ENCODE results near the gene PTBP1. TPM values are rescaled to one million over a fixed set of nuclear protein-coding genes. Genes with fewer than 3 reads are reported as not detected.

PTBP1 gene
- total and polyA plus RNA-seq, 2 of the 13 experiments (the other 11 are each of a cell fraction or from before 2014, with no cell fraction given): 195 to 288 TPM

DNA sequence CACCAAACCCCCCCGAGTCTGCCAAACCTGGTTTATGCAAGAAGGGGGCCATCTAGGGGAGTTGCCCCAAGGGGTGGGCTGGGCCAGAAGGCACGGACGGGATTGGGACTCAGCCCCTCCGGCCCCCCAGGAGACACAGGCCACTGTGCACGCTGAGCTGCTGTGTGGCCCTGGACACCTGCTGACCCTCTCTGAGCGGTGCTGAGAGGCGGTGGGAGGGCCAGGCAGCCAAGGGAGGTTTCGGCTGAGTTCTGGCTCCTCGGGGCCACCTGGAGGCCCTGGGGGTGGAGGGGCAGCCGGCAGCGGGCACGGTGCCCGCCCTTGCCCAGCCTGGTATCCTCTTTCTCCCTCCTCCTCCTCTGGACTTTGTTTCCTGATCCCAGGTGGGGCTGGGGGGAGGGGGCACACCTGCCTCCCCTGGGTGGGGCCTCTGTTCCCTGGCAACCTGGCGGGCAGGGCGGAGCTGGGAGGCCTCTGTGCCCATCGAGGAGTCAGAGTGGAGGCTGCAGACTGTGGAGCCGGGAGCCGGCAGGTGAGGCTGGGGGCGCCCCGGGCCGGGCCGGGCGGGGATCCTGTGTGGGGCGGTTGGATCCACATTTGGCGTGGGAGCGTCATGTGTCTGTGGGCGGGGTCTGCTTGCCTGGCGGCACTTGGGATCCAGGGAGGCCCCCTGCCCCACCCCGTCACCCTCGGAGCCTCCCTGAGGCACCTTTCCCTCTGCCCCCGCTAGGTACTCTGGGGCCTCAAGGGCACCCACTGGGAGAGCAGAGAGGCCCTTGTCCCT, 46.4 kb upstream of the PTBP1 start, which contains the start of gene MISP (continued):
- TF ChIP-seq, protein P1, sequence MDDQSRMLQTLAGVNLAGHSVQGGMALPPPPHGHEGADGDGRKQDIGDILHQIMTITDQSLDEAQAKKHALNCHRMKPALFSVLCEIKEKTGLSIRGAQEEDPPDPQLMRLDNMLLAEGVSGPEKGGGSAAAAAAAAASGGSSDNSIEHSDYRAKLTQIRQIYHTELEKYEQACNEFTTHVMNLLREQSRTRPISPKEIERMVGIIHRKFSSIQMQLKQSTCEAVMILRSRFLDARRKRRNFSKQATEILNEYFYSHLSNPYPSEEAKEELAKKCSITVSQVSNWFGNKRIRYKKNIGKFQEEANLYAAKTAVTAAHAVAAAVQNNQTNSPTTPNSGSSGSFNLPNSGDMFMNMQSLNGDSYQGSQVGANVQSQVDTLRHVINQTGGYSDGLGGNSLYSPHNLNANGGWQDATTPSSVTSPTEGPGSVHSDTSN (CRISPR knock-in tag; IDR thresholded peaks at IDR 0.05; ENCODE audit: borderline replicate concordance): no peak
- TF ChIP-seq PAWR (CRISPR knock-in tag; IDR thresholded peaks at IDR 0.05; ENCODE audit: borderline replicate concordance) (no peak), BCL6 (CRISPR knock-in tag; IDR thresholded peaks at IDR 0.05) (no peak), SIN3B (IDR thresholded peaks at IDR 0.05; ENCODE audit: low read length) (no peak), KDM2A (CRISPR knock-in tag; IDR thresholded peaks at IDR 0.05; ENCODE audit: borderline replicate concordance, low read depth) (no peak), POLR2G (IDR thresholded peaks at IDR 0.05; ENCODE audit: low read depth, low read length) (no peak), ZNF281 (CRISPR knock-in tag; IDR thresholded peaks at IDR 0.05; ENCODE audit: borderline replicate concordance) (peak; percentile 71; the same call in 1 of the 2 replicates), ZNF253 (CRISPR knock-in tag; IDR thresholded peaks at IDR 0.05; ENCODE audit: borderline replicate concordance) (no peak), KAT8 (CRISPR knock-in tag; IDR thresholded peaks at IDR 0.05) (no peak), ZNF431 (CRISPR knock-in tag; IDR thresholded peaks at IDR 0.05; ENCODE audit: borderline replicate concordance, low read depth) (no peak), ZNF761 (CRISPR knock-in tag; conservative IDR thresholded peaks at IDR 0.05) (no peak), ZMYM3 (CRISPR knock-in tag; IDR thresholded peaks at IDR 0.05) (peak; percentile 95), BRCA1 (CRISPR knock-in tag; IDR thresholded peaks at IDR 0.05) (no peak), TOPORS (CRISPR knock-in tag; IDR thresholded peaks at IDR 0.05) (no peak), ZNF180 (CRISPR knock-in tag; IDR thresholded peaks at IDR 0.05; ENCODE audit: borderline replicate concordance, low read depth) (no peak), PLRG1 (conservative IDR thresholded peaks at IDR 0.05) (no peak), ADNP (CRISPR knock-in tag; IDR thresholded peaks at IDR 0.05) (0 out of 2 replicates have a peak, but pooled peaks have one; percentile 37), ZNF850 (CRISPR knock-in tag; conservative IDR thresholded peaks at IDR 0.05) (no peak), SNAPC5 (CRISPR knock-in tag; IDR thresholded peaks at IDR 0.05; ENCODE audit: borderline replicate concordance) (no peak), ZNF770 (CRISPR knock-in tag; IDR thresholded peaks at IDR 0.05) (peak; percentile 23; the same call in 1 of the 2 replicates)
- TF ChIP-seq, protein P2, sequence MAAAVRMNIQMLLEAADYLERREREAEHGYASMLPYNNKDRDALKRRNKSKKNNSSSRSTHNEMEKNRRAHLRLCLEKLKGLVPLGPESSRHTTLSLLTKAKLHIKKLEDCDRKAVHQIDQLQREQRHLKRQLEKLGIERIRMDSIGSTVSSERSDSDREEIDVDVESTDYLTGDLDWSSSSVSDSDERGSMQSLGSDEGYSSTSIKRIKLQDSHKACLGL (CRISPR knock-in tag; IDR thresholded peaks at IDR 0.05): no peak
- TF ChIP-seq, protein P3, sequence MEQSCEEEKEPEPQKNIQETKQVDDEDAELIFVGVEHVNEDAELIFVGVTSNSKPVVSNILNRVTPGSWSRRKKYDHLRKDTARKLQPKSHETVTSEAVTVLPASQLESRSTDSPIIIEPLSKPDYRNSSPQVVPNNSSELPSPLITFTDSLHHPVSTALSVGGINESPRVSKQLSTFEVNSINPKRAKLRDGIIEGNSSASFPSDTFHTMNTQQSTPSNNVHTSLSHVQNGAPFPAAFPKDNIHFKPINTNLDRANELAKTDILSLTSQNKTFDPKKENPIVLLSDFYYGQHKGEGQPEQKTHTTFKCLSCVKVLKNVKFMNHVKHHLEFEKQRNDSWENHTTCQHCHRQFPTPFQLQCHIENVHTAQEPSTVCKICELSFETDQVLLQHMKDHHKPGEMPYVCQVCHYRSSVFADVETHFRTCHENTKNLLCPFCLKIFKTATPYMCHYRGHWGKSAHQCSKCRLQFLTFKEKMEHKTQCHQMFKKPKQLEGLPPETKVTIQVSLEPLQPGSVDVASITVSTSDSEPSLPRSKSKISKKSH (CRISPR knock-in tag; IDR thresholded peaks at IDR 0.05; ENCODE audit: borderline replicate concordance): no peak
